Measurements from ENCODE around the gene GNPAT. TPM values are rescaled to one million over a fixed set of nuclear protein-coding genes. Genes with fewer than 3 reads are reported as not detected.

GNPAT gene
- total RNA-seq, 1 donor from 2014 or later = 36.7 TPM

- intact Hi-C loops (cut with DNase I) = no loop called here
- Histone ChIP-seq H3K27me3 (ENCODE audit: low read depth) (no peaks in the 10 kb centered on the region), H3K4me1 (no peaks in the 10 kb centered on the region), H3K36me3 (no peaks in the 10 kb centered on the region), H3K27ac (no peak overlapping the region), H3K4me3 (no peak overlapping the region), H3K9me3 (no peaks in the 10 kb centered on the region)
- DNase-seq (no peak), ATAC-seq (no peak)
- no peak for TF ChIP-seq CTCF (IDR thresholded peaks at IDR 0.05)
These were observed 38.9 kb upstream of the GNPAT start for GRCh38 chr1:231201979-231202633.

GRCh38 chr1:231203259-231204057 lies 37.6 kb upstream of the GNPAT start:
- no peak for ATAC-seq
- no peaks in the 10 kb centered on the region for H3K27me3 ChIP-seq (ENCODE audit: low read depth)
- no peak overlapping the region for H3K4me3 ChIP-seq
- no peaks in the 10 kb centered on the region for H3K9me3 ChIP-seq
- no peaks in the 10 kb centered on the region for H3K4me1 ChIP-seq
- intact Hi-C loops (cut with DNase I) = no loop called here
- no peak for DNase-seq
- no peak for TF ChIP-seq CTCF (IDR thresholded peaks at IDR 0.05)
- no peak overlapping the region for H3K27ac ChIP-seq
- no peaks in the 10 kb centered on the region for H3K36me3 ChIP-seq

GRCh38 chr1:231206856-231207255 lies 34.2 kb upstream of the GNPAT start:
- Histone ChIP-seq H3K9me3 (no peaks in the 10 kb centered on the region), H3K27ac (no peak overlapping the region), H3K4me3 (no peak overlapping the region), H3K36me3 (no peaks in the 10 kb centered on the region), H3K4me1 (no peaks in the 10 kb centered on the region), H3K27me3 (ENCODE audit: low read depth) (no peaks in the 10 kb centered on the region)
- intact Hi-C loops (cut with DNase I) = no loop called here
- DNase-seq (no peak), ATAC-seq (no peak)
- no peak for TF ChIP-seq CTCF (IDR thresholded peaks at IDR 0.05)

- Histone ChIP-seq H3K4me1 (no peaks in the 10 kb centered on the region), H3K27ac (no peak overlapping the region), H3K27me3 (ENCODE audit: low read depth) (no peaks in the 10 kb centered on the region), H3K4me3 (no peak overlapping the region), H3K9me3 (no peaks in the 10 kb centered on the region), H3K36me3 (no peaks in the 10 kb centered on the region)
- TF ChIP-seq CTCF (IDR thresholded peaks at IDR 0.05) = no peak
- intact Hi-C loops (cut with DNase I) = no loop called here
- ATAC-seq = no peak
- no peak for DNase-seq
These were observed 33.6 kb upstream of the GNPAT start for GRCh38 chr1:231207437-231207836.

- H3K36me3 ChIP-seq = no peaks in the 10 kb centered on the region
- no peak for TF ChIP-seq CTCF (IDR thresholded peaks at IDR 0.05)
- no peaks in the 10 kb centered on the region for H3K4me1 ChIP-seq
- H3K4me3 ChIP-seq = no peak overlapping the region
- DNase-seq (no peak), ATAC-seq (no peak)
- no peaks in the 10 kb centered on the region for H3K27me3 ChIP-seq (ENCODE audit: low read depth)
- intact Hi-C loops (cut with DNase I) = no loop called here
- H3K9me3 ChIP-seq = no peaks in the 10 kb centered on the region
- no peak overlapping the region for H3K27ac ChIP-seq
These were observed 32.0 kb upstream of the GNPAT start for GRCh38 chr1:231208980-231209379.
